HEK293 (cell line): ENCODE data around the gene MMP23B.
A peak's percentile ranks its signal among the peaks of the same experiment; 100 is the strongest.

Experiments used
- SCRT2 ChIP-seq: fragments of 450-650 bp; formaldehyde crosslinking; IDR thresholded peaks from 2 replicates; pipeline ENCODE4 v1.5.1; 2016; ENCODE audit warnings: missing biosample characterization, missing genetic modification characterization
- TF ChIP-seq, protein P1 (sequence below): fragments of 450-650 bp; formaldehyde crosslinking; IDR thresholded peaks from 2 replicates; pipeline ENCODE4 v1.5.1; 2016; ENCODE audit warnings: missing biosample characterization, missing genetic modification characterization

- TF ChIP-seq SCRT2 (tag by site-specific recombination) = peak; percentile 48; the same call in 1 of the 2 replicates
- TF ChIP-seq, protein P1, sequence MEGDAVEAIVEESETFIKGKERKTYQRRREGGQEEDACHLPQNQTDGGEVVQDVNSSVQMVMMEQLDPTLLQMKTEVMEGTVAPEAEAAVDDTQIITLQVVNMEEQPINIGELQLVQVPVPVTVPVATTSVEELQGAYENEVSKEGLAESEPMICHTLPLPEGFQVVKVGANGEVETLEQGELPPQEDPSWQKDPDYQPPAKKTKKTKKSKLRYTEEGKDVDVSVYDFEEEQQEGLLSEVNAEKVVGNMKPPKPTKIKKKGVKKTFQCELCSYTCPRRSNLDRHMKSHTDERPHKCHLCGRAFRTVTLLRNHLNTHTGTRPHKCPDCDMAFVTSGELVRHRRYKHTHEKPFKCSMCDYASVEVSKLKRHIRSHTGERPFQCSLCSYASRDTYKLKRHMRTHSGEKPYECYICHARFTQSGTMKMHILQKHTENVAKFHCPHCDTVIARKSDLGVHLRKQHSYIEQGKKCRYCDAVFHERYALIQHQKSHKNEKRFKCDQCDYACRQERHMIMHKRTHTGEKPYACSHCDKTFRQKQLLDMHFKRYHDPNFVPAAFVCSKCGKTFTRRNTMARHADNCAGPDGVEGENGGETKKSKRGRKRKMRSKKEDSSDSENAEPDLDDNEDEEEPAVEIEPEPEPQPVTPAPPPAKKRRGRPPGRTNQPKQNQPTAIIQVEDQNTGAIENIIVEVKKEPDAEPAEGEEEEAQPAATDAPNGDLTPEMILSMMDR = no peak
These were observed 5.5 kb upstream of the MMP23B start for GRCh38 chr1:1626207-1627141.
